GM12891 (cell line): ENCODE measurements around the gene RNPEP.

Experiments
- POLR2A ChIP-seq: IDR thresholded peaks from 2 replicates; pipeline ENCODE4 v1.6.1; 2011; ENCODE audit warnings: low read depth, low read length, control low read depth
- POLR2AphosphoS5 ChIP-seq: IDR thresholded peaks from 2 replicates; pipeline ENCODE4 v1.6.1; 2011; ENCODE audit warnings: low read depth, low read length, control low read depth
- TAF1 ChIP-seq: IDR thresholded peaks from 2 replicates; pipeline ENCODE4 v1.6.1; 2011; ENCODE audit warnings: low read depth, low read length, control low read depth

DNA sequence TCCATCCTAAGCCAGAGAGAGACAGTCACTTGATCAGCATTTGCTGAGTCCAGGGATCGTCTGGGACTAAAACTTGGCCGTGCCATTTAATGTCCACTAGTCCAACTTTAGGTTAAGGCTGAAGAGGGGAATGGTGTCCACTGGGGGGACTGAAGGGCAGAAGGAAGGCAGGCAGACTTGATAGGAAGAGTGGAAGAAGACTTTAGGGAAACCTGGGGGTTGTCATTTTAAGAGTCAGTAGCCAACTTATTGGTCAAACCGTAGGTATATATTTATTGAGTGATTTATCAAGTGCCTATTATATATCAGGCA is 34.8 kb upstream of the RNPEP start:
- TF ChIP-seq TAF1 (no peak), POLR2A (no peak), POLR2AphosphoS5 (no peak)
